ENCODE data around the gene PPIH.
"Not testable (repeated sequence)": the region's sequence is repeated elsewhere in the genome, so short reads cannot be mapped to it uniquely, and the experiment has no call there.

Gene PPIH

GRCh38 chr1:42657981-42658876 is at the start of gene PPIH:
Gene PPIH, plus strand, starts transcription at chr1:42658423. Its CDS starts 24 bp downstream, at chr1:42658447.
- peak; percentile 76 for DNase-seq (ENCODE audit: low read depth)

GRCh38 chr1:42613803-42614131 is 44.5 kb upstream of the PPIH start:
- no peak for DNase-seq (ENCODE audit: low read depth)

GRCh38 chr1:42618866-42619265 is 39.4 kb upstream of the PPIH start:
- DNase-seq (ENCODE audit: low read depth), result no peak

GRCh38 chr1:42620307-42620706 is 37.9 kb upstream of the PPIH start:
- DNase-seq (ENCODE audit: low read depth), result no peak

GRCh38 chr1:42621180-42621579 is 37.0 kb upstream of the PPIH start:
- not testable (repeated sequence) for DNase-seq (ENCODE audit: low read depth)

- DNase-seq (ENCODE audit: low read depth), result not testable (repeated sequence)
Observed at GRCh38 chr1:42627205-42627604, 31.0 kb upstream of the PPIH start.

DNA sequence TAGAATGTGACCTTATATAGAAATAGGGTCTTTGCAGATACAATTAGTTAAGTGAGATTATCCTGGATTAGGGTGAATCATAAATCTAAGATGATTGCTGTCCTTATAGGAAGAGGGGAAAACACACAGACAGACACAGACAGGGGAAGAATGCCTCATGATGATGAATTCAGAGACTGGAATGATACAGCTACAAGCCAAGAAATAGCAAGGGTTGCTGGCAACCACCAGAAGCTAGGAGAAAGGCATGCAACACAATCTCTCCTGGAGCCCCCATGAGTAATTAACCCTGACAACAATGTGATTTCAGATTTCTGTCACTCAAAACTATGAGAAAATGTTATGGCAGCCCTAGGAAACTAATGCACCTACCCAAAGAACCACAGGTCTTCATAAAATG is 19.1 kb upstream of the PPIH start:
- no peak for DNase-seq (ENCODE audit: low read depth)

- no peak for DNase-seq (ENCODE audit: low read depth)
Observed at GRCh38 chr1:42646056-42646455, 12.2 kb upstream of the PPIH start.

GRCh38 chr1:42657201-42657600 is 1.0 kb upstream of the PPIH start:
- no peak for DNase-seq (ENCODE audit: low read depth)

GRCh38 chr1:42658877-42659337 is 684 bp downstream of the PPIH start:
- no peak for DNase-seq (ENCODE audit: low read depth)

GRCh38 chr1:42660907-42661500 is 2.8 kb downstream of the PPIH start:
- no peak for DNase-seq (ENCODE audit: low read depth)

- no peak for DNase-seq (ENCODE audit: low read depth)
Observed at GRCh38 chr1:42669936-42670335, 11.7 kb downstream of the PPIH start.

DNA sequence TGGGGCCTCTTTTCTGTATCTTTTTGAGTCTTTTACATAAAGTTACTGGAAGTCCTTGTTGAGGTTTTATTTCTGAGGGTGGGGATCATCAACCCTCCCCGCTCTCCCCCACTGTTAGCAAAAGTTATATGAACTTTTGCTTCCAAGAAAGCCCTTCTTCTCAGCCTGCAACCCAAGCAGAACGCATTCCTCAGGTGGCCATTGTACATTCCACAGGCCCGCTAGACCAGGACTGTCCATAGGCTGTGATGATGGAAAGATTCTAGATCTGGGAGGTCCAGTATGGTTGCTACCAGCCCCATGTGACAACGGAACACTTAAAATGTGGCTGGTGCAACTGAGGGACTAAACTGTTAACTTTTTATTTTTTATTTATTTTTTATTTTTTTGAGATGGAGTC is 12.2 kb downstream of the PPIH start:
- no peak for DNase-seq (ENCODE audit: low read depth)

- no peak for DNase-seq (ENCODE audit: low read depth)
Observed at GRCh38 chr1:42674214-42674613, 16.0 kb downstream of the PPIH start.

DNA sequence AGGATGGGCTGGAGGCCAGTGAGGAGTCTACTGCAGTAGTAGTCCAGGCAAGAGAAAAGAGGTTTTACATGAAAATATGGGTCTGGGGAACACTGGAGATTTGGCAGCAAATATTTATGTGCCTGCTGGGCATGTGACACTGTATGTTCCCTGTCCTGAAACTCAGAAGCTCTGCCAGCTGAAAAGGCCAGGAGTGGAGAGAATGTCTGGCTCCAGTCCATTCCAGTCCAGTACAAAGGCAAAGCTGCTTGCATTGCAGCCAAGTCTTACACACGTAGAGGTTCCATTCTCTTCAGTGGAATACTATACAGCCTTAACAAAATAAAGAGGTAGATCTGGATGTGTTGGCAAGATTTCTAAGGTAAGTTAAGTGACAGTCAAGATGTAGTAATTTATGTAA is 16.5 kb downstream of the PPIH start:
- DNase-seq (ENCODE audit: low read depth), result no peak

GRCh38 chr1:42675467-42675866 is 17.2 kb downstream of the PPIH start:
- DNase-seq (ENCODE audit: low read depth), result no peak

DNA sequence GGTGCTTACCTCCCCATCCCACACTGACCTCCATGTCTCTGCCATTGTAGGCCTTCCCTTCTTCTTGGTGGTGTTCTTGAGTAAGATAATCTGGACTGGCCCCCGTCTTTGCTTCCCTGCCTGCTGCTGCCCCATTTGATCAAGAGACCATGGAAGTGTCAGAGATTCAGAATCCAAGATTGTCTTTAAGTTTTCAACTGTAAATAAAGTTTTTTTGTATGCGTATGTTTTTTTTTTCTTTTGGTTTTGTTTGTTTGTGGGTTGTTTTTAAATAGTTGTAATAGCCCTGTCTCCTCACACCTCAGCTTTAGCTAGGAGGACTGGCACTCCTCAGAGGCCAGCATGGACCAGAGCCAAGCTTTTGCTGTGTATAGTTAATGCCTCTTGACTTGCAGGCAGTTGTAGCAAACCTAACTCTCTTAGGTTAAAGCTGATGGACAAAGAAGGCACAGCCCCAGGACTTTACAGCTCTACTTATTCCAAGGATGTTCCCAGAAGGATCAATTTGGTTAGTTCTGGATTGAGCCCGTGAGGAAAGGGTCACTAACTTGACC is 18.4 kb downstream of the PPIH start:
- no peak for DNase-seq (ENCODE audit: low read depth)

- no peak for DNase-seq (ENCODE audit: low read depth)
Observed at GRCh38 chr1:42679364-42679983, 21.3 kb downstream of the PPIH start.

- no peak for DNase-seq (ENCODE audit: low read depth)
Observed at GRCh38 chr1:42680055-42680454, 21.8 kb downstream of the PPIH start.

DNA sequence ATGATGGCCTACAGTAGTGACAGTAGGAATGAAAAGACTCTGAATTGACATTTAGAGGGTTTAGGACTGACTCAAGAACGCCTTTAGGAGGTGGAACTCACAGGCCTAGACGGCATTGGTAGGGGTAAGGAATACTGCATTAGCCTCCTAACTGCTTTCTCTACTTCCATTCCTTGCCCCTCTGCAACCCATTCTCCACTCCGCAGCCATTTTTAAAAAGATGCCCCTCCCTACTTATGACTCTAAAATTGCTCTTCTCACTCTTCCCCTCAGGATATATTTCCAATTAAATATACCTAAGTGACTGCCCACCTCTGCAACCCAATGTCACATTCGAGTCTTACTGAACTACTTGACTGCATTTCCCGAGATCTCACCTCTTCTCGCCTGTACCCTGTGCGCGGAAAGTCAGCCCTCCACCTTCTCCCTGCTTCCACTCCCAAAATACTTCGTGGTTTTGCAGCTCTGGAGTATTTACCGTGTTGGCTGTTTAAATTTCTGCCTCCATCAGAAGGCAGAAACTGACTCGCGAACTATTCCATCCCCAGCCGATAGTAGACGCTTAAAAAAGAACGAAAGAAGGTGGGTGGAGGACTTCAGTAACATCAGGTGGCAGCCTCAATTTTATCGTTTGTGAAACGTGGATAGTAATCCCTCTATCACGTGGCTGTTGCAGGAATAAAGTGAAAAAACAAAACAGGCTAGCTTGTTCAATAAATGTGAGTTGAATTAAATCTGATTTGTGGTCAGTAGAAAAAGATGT is 22.9 kb downstream of the PPIH start:
- no peak for DNase-seq (ENCODE audit: low read depth)

DNA sequence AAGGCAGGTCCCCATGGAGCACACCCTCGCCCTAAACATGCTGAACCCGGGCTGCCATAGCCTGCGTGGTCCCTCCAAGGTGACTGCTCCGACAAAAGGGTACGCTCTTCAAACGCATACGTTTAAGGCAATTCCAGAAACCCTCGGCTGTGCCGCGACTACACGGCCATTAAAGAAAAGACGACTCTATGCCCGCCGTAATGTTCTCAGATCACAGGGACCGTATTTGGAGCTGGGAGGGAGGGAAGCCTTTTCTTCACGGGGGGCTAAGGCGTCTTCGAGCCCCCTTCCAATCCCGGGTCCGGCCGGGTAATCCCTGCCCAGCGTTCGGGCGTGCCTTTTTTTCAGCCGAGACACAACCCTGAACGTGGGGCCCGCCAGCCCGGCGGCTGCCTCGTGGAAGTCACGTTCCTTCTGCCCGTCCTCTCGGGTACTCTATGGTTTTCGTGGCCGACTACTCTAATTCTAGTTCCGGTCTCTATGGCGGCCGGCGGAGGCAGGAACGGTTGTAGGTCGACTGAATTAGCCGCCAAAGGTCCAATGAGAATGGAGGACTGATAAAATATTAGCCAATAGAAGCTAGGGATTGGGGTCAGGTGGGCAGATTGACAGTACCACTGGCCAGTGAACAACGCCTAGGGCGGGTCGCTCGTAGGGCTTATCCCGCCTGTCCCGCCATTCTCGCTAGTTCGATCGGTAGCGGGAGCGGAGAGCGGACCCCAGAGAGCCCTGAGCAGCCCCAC is 23.7 kb downstream of the PPIH start, which contains the start of gene YBX1:
Gene YBX1, plus strand, starts transcription at position 678 of the 743 bp plus-strand sequence. CDS start 148 bp downstream, outside the sequence.
- peak; percentile 97 for DNase-seq (ENCODE audit: low read depth)

Measured in HS-5 (cell line).